Liver (tissue), 3 donors: ENCODE measurements around the gene MARCHF7.

Experiments used
- EGR1 ChIP-seq, 2 donors: IDR thresholded peaks; 2 replicates each; pipeline ENCODE4 v1.6.1; 2016 to 2018; ENCODE audit warnings: antibody characterized with exemption in 2 of 2, low read depth in 2 of 2
- GABPA ChIP-seq, 2 donors: IDR thresholded peaks in 1 of 2; conservative IDR thresholded peaks in 1 of 2; 2 replicates each; pipeline ENCODE4 v1.6.1; 2016; ENCODE audit warnings: antibody characterized with exemption in 2 of 2, mild to moderate bottlenecking in 1 of 2, moderate library complexity in 1 of 2
- MAX ChIP-seq: IDR thresholded peaks from 2 replicates; pipeline ENCODE4 v1.6.1; 2016; ENCODE audit warnings: antibody characterized with exemption
- RAD21 ChIP-seq, 2 donors: IDR thresholded peaks; 2 replicates each; pipeline ENCODE4 v1.6.1; 2016; ENCODE audit warnings: antibody characterized with exemption in 2 of 2, mild to moderate bottlenecking in 2 of 2
- TAF1 ChIP-seq: conservative IDR thresholded peaks from 2 replicates; pipeline ENCODE4 v1.6.1; 2016; ENCODE audit warnings: antibody characterized with exemption, mild to moderate bottlenecking
- TF ChIP-seq, protein P1 (sequence below): fragments of 150-350 bp; IDR thresholded peaks from 2 replicates; pipeline ENCODE4 v1.5.1; 2017; ENCODE audit warnings: improper control_type of control experiment, low read depth, low read length; ENCODE audit not compliant: missing input control
- donor health status: healthy.
- donor health status: healthy.

DNA sequence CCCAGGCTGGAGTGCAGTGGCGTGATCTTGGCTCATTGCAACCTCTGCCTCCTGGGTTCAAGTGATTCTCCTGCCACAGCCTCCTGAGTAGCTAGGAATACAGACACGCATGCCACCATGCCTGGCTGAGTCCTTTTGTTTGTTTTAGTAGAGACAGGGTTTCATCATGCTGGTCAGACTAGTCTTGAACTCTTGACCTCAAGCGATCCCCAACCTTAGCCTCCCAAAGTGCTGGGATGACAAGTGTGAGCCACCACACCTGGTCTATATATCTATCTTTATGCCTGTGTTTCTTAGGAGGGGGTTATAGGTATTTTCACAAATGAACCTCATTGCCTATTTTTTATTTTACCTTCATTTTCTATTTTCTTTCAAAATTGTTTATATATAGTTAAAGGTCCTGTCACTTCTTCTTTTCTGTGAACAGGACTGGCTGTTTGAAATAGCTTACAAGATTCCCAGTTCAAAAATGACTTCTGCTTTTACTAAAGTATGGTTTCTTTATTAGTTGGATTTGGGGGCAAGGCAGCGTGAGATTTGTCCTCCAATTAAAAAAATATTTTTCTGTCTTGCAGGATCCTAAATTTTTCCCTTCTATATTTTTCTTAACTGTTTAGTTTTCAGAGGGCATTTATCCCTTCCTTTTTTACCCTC, 16.4 kb upstream of the MARCHF7 start:
- no peak for TF ChIP-seq EGR1 (IDR thresholded peaks at IDR 0.05; ENCODE audit: low read depth in 2 of 2)
- no peak for TF ChIP-seq MAX
- TF ChIP-seq, protein P1, sequence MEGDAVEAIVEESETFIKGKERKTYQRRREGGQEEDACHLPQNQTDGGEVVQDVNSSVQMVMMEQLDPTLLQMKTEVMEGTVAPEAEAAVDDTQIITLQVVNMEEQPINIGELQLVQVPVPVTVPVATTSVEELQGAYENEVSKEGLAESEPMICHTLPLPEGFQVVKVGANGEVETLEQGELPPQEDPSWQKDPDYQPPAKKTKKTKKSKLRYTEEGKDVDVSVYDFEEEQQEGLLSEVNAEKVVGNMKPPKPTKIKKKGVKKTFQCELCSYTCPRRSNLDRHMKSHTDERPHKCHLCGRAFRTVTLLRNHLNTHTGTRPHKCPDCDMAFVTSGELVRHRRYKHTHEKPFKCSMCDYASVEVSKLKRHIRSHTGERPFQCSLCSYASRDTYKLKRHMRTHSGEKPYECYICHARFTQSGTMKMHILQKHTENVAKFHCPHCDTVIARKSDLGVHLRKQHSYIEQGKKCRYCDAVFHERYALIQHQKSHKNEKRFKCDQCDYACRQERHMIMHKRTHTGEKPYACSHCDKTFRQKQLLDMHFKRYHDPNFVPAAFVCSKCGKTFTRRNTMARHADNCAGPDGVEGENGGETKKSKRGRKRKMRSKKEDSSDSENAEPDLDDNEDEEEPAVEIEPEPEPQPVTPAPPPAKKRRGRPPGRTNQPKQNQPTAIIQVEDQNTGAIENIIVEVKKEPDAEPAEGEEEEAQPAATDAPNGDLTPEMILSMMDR = no peak
- TF ChIP-seq RAD21 (IDR thresholded peaks at IDR 0.05) = no peak
- TF ChIP-seq TAF1 = no peak
- TF ChIP-seq GABPA (IDR thresholded peaks at IDR 0.05 in 1 of 2, conservative IDR thresholded peaks at IDR 0.05 in 1 of 2) = no peak
